NCI-H146 (cell line): ENCODE data around the gene SLC16A9.
"Not testable (repeated sequence)": the region's sequence is repeated elsewhere in the genome, so short reads cannot be mapped to it uniquely, and the experiment has no call there.

Source experiments
- DNase-seq: peaks from one replicate; lab custom pipeline; 2025; lab: John Stamatoyannopoulos, UW

The SLC16A9 gene

DNA sequence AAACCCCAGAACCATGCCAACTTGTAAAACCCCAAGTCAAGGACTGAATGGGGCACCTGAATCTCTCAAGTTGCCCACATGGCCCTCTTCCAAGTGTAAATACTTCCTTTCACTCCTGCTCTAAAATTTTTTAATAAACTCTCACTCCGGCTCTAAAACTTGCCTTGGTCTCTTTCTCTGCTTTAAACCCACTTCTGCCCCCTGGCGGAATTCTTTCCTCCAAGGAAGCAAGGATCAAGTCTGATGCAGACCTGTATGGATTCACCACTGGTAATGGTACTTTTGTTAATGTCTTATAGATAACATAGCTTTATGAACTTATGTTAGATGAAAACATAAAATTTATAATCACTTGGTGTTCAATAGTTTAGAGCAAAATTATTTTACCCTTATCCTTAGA lies 33.8 kb downstream of the SLC16A9 start:
- DNase-seq: peak; percentile 42

DNA sequence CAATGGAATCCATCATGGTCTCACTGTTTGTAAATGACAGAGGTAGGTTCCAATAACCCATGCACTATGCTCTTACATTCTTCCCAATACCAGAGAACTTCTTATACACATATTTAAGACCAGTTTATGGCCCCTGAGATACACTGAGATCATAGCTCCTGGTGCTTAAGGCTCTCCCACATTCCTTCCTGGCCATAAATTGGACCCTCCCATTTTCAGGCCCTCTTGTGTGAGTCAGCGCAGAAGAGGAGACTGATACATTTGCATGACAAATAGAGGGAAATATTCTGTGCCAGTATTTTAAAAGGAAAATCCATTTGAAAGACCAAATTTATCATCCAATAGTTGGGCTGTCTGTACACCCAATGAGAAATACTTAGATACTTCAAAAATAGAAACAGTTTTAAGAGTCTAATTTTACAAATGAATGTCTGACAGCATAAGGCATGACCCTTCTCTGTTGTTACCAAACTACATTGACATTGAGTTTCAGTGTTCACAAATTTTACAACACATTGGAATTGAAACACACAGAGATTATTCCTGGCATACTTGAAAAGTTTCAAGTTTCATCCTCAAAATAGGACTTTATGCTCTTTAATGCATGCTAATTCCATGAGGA lies 35.3 kb downstream of the SLC16A9 start:
- DNase-seq: no peak

DNA sequence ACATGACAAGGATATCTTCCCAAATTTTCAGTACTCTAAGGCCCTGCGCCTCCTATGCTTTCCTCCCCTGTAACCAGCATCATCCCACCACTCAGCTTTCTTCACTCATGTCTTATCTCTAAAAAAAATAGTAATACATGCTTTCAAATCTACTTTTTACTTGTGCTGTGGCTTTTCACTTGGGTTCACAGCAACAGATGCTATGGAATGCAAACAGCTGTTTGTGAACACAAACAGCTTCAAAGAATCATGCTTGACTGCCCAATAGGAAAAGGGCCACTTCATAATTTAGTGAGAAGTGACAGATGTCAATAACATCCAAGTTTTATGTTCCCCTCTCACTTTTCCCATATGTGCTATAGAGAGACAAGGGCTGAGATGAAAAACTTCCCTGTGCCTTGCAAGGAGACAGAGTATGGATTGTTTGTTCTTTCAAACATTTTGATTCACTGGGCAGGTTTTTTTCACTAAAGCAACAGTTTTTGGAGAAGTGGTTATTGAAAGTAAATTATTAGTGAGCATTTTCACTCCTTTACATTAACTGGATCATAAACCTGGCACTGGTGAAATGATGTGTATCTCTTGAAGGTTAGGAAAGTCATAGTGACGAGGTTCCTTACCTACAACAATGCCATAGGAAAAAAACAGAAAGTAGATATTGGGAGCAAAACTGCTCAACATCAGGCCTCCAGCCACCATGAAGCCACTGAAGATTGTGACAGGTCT lies 37.3 kb downstream of the SLC16A9 start:
- DNase-seq: no peak

DNA sequence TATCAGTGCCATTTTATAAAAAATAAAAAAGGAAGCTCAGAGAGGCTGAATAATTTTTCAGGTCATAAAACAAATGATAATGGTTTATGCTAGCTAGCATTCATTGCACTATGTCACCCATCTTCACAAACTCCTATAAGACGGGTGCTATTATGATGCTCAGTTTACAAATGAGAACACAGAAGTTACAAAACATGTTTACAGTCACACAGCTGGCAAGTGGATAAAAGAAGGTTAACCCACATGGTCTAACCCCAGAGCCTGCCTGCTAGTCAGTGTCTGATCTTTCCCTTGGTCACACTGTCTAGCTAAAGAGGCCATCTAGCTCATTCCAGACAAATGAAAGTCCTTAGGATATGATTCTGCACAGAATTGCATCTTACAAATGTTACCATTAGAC lies 39.4 kb downstream of the SLC16A9 start:
- no peak for DNase-seq

DNA sequence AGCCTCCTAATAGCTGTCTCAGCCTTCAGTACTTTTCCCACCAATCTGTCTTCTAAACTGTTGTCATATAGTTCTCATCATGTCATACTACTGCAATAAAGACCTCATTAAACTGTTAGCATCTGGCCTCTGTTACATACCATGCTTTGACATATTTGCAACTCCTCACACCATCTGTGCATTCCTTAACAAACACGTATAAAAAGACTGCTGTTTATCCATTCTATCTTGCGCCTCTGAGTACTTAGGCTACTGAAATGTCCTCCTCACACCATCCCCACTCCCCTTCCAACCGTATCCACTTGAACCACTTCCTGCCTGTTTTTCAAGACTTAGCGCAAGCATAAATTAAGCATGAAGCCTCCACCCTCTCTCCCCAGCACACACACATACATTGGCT lies 41.6 kb downstream of the SLC16A9 start:
- no peak for DNase-seq

DNA sequence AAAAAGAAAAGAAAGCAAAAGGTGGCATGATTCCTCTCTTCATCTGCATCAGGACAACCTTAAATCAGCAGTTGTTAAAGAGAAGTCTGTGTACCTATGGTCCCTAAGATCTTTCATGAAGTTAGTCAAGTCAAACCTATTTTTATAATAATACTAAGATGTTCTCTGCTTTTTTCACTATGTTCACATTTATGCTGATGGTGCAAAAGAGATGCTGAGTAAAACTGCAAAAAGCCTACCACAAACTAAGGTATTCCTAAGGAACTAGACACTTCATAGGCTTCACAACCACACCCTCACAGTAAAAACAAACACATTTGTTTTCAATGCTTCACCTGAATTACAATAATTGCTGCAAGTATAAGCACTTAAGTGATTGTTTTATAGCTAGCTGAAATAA lies 43.3 kb downstream of the SLC16A9 start:
- no peak for DNase-seq

DNA sequence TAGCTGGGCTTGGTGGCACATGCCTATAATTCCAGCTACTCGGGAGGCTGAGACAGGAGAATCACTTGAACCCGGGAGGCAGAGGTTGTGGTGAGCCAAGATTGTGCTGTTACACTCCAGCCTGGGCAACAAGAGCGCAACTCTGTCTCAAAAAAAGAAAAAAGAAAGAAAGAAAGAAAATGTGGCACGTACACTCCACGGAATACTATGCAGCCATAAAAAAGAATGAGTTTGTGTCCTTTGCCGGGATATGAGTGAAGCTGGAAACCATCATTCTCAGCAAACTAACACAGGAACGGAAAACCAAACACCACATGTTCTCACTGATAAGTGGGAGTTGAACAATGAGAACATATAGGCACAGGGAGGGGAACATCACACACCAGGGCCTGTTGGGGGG lies 46.4 kb downstream of the SLC16A9 start:
- not testable (repeated sequence) for DNase-seq

DNA sequence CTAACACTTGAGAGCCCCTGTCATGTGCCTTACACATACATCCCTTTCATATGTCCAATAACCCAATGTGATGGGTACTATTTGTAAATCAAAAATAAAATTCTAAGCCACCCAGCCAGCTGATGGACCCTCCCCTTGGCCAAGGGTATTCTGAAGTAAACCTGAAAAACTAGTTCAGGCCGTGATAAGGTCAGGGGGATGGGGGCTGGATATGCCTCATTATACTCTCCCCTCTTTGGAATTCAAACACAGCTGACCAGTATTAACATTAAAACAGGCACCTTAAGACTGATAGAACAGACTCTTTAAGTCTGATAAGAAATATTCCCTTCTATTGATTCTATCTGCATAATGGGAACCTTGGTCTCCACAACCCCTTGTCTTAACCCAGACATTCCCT lies 51.9 kb downstream of the SLC16A9 start:
- no peak for DNase-seq

DNA sequence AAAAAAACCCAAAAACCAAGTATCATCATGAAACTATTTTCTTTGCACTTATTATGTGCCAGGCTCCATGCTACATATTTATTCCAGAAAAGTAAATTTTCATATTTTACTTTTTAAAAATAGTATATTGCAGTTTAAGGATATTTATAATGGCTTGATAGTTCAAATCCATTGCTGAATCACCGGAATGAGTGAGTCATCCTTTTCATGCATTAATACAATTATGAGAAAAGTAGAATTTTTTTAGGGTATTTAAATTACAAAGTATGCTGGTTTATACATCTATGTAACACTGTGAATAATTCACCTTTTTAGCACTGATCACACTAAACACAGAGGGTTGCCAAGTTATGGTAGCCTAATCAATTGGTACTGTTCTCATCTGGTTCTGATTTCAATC lies 54.3 kb downstream of the SLC16A9 start:
- no peak for DNase-seq

DNA sequence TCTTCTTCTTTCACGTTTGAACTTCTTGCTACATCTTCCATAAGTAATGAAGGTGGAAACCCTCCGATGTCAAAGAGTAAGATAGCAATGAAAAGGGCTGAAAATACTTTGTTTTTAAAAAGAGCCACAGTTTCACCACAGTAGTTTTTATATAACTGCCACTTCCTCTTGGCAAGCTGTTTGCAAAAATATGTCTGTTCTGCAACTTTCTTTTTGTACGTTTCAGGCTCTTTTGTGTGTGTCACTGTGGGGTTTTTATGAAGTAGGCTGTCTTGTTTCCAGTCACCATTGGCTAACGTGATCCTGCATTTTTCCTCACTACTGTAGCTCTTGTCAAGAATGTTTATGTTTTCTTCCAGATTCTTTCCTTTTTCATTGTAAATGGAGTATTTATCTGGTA lies 55.6 kb downstream of the SLC16A9 start:
- no peak for DNase-seq

DNA sequence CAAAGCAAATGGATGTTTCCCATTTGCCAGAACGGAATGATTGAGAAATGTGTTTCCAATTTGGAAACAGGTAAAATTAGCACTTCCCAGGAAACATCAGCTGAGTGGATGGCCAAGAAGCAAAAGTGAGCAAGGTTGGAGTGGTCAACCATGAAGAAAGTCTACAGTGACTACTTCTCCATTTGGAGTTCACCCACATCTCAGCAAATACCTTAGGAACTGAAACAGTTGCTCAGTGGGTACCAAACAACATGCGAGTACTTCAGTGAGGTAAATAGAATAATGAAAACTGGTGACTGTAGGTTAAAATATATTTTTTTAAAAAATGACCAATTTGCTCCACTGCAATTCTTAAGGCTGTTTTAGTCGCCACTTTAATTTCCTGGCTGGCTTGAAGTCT lies 57.7 kb downstream of the SLC16A9 start:
- DNase-seq: no peak

DNA sequence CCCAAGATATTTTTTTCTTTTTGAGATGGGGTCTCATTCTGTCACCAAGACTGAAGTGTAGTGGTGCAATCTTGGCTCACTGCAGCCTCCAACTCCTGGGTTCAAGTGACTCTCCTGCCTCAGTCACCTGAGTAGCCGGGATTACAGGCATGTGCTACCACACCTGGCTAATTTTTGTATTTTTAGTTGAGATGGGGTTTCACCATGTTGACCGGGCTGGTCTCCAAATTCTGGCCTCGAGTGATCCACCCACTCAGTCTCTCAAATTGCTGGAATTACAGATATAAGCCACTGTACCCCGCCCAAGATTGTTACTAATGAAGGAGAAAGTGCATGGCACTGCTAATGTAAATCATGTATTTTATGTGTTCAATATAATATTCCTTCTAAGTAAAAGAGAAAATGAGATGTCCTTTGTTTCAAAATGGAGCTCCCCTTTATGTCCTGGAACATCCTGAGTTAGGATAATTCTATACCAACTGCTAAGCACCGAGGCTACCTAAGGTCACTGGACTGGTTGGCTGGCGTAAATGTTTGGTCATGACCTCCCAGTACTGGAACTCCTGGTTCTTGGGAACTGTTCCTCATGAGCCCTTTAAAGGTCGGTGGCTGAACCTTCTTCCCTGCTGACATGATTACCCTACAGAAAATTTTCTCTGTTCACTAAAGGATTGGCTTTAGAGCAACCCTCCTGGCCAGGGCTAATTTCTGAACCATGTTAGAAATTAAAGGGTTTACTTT lies 59.9 kb downstream of the SLC16A9 start:
- no peak for DNase-seq

DNA sequence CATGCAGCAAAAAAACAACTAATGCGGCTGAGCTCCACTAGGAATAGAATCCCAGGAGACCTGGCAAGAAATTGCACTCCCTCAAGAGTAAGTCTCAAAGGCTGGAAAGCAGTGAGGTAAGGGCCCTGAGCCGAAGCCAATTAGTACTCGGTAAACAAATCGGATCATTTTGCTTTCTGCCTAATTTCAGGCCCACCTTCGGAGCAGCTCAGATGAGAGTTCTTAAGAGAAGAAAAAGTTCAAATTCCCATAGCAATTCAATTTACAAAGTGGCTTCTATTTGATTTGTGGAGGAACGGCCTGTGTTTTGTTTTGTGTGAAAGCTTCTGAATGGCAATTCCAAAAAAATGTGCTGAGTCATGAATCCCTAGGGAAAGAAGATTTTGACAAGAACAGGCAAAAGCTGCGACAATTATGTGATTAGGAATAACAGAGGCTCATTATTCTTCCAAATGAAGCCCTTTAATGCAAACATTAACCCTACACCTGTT lies 60.9 kb downstream of the SLC16A9 start:
- peak; percentile 9 for DNase-seq

DNA sequence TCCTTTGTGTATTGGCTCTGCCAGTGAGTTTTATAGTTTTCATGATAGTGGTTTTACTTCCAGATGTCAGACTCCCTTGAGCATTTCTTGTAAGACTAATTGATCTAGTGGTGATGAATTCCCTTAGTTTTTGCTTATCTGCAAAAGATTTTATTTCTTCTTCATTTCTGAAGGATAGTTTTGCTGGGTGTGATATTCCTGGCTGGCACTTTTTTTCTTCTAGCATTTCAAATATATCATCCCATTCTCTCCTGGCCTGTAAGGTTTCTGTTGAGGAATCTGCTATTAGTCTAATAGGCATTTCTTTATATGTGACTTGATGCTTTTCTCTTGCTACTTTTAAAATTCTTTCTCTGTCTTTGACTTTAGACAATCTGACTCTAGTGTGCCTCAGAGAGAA lies 64.8 kb downstream of the SLC16A9 start:
- DNase-seq: no peak

DNA sequence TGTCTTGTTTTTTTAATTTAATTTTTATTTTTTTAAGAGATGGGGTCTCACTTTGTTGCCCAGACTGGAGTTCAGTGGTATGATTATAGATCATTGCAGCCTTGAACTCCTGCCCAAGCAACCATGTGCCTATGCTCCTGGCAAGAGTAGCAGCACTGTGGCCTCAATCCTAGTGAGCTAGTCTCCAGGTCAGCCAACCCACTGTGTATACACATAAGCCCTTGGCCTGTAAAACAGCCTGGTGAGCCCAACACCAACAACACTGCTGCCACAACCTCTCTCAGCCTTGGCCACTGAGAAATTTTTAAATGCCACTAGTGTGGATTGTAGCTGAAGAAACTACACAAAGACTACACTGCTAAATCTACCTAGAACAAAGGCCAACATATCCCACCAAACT lies 68.0 kb downstream of the SLC16A9 start:
- not testable (repeated sequence) for DNase-seq

DNA sequence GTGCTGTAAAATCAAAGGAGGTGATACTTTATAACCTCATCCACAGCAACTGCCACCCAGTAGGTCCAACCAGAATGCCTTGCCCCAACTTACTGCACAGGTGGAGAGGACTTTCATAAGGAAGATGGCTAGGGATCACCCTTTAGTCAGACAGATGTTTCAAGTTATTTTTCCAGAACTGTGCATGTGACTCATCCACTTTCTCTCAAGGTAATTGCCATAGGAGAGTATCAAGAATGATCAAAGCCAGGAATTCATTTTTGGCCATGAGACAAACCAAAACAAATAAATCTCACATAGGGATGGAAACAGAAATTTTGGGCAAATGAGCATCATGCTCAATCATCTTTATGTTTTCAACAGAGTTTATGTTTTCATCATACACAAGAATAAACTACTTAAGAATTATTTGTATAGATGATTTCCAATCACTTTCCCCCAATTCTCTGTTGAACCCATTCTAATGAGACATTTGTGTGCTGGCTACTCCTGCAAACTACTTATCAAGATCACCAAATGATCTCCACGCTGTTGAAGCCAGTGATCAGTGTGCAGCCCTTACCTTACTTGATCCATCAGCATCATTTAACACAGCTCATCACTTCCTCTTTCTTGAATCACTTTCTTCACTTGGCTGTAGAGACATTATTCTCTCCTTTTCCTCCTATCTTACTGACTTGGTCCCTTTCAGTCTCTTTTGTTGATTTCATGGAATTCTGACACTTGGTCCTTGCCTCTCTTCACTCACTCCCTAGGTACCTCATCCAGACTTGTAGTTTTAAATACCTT lies 74.0 kb downstream of the SLC16A9 start:
- no peak for DNase-seq

DNA sequence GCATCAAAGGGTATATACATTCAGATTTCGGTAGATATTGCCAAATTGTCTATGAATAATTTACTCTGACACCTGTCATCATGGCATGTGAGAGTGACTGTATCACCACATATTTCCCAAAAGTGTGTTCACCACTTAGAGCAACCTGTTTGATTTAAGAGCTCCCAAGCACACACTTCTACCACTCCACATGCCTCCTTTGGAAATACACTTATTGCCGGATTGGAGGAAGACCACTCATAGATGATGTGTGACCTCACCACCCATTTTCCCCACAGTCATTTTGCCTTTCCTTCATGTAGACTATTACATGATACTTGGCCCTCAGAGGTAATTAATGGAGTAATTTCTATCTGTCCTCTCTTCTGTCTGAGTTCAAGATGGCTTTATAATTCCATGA lies 75.5 kb downstream of the SLC16A9 start:
- DNase-seq: no peak

DNA sequence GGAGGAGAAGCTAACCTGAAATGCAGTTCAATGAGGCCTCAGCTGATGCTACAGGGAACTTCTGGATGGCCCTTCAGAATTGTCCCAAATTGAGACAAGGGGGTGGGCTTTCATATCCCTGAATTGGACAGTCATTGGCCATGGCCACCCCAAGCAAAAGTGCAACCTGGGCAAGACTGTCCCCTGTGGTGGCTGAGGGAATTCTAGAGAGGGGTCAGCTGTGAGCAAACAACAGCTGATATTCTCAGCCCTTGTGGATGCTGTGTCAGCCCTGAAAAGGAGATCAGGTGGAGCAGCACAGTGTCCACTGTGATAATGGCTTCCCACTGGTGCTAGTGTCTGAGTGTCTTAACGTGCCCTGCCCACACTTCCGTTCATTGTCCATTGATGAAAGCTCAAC lies 76.6 kb downstream of the SLC16A9 start:
- DNase-seq: no peak

DNA sequence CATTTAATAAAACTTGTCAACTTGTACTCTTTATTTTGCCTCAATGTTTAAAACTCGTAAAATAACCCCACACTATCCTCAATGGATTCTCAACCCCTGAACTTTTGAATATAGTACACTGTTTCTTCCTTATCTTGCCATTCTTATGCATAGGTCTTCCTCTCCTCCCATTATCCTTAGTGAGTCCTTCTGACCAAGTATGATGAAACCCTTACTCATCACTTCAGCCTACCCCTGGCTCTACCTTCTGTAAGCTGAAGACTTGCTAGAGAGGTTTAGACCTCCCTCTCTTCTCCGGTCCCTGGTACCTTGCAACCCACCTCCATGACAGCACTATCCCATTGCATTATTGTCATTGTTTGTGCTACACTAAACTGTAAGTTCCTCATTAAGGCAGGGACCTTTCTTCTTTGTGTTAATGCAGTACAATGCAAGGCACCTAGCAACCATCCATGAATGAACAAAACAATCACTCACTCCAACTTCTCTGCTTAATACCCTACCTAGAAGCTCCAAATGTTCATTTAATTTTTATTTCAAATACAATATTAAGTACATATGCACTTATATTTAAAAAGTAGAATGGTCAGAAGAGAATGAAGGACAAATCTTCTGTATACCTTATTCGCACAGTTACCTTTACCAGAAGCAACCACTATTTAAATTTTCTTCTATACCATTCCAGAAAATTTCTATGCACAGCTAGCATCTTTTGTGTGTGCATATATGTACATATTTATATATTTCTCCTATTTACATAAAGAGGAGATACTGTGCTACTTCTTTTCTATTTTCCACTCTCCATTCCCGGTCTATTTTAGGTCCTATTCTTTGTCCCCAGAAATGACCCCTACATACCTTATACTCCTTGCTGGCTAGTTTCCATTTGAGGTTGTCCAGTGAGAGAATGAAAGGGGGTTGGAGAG lies 77.5 kb downstream of the SLC16A9 start:
- DNase-seq: no peak

DNA sequence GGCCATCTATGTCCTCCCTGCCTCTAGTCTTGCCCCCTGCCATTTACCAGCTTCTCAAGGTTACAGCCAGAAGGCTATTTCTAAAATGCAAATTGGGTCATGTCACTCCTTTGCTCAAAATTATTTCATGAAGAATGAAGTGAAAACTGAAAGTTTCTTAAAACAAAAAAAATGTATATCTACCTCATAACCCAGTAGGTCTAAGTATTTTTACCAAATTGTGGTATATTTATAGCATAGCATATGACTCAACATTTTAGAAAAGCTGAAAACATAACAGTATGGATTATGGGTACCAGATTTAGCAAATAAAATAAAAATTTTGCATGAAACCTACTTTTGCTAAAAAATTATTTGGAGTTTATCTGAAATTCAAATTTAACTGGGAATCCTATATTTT lies 78.4 kb downstream of the SLC16A9 start:
- no peak for DNase-seq

DNA sequence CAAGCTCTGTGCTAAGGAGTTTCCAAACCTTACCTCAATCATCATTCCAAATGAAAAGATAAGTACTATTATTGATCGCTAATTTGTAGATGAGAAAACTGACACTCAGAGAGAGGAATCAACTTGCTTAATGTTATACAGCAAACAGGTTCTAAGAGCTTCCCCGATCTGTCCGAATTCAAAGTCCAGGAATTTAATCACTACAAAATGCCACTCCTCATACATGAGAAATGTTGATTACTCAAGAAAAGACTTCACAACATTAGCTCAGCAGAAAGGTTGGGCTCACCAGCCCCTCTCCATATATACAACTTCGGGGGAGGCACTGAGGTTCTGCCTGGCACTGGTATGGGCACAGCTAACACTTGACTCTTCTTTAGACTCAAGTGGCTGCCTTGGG lies 80.7 kb downstream of the SLC16A9 start:
- DNase-seq: no peak
